Effector CD4-positive, alpha-beta T cell (primary cell): ENCODE results near the gene NOS1AP.

Experiments
- DNase-seq: peaks from one replicate; pipeline ENCODE4 v3.0.0-alpha.2; 2020

Gene NOS1AP

DNA sequence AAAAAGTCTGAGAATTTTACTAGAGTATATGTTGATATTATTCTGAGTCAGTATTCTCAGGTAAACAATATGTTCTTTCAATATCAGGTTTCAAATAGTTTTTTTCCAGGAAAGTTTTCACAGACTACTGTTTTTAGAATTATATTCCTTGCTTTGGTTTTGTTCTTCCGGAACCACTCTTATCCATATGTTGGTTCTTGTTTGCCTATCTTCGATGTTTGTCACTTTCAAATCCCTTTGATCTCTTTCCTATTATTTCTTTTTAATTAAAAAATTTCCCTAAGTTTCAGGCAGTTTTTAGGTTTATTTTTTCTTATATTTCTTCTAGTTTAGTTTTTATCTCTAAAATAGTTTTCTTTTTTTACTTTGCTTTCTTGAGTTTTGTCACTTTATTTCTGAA, 20.9 kb downstream of the NOS1AP start:
- no peak for DNase-seq

DNA sequence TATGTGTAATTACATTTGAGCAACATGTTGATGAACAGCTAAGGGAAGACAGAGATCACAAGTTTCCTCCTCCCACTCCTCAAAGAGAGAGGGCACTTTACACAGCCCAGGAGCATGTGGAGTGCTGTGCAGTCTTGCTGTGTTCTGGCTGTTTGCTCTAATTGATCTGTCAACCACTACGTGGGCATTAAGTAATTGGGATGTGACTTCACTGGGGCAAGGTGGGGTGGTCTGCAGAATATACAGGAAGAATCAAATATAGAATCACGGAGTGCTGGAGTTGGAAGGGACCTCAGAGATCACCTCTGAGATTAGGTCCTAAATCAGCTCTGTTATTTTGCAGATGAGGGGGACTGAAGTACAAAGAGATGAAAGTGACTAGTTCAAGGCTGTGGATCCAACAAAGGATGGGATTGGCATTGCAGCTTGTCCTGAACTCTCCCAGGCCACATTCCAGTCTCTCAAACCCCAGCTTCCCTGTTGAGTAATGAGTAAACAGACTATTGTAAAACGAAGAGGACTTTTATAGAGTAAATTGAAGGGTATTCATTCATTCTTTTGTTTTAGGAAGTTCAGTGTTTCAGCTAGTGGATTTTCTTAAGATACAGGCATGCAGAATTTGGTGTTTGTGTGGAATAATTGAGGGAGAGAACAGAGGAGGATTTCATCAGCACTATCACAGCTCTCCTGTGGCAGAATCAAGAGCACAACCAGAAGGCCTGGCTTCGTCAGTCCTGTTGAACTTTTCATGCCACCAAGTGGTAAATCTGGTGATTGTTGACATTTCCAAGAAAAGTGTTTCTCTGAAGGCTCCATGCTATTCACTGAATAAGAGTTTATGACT, 22.4 kb downstream of the NOS1AP start:
- no peak for DNase-seq

DNA sequence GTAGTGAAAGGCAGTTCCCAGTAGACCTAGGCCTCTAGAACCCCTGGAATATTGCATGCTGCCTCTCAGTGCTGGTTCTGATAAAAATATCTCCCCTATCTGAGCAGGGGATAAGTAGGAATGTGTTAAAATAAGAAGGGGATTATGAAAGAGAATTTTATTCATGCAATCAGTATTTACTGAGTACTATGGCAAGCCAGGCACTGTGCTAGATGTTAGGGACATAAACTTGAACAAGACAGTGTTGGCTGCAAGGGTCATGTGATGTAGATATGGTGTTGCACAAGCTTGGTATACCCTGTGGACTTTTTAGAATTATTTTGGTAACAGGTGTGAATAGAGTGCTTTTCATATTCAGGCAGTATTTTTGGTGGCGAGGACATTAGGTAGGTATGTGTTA, 23.6 kb downstream of the NOS1AP start:
- DNase-seq, result no peak

DNA sequence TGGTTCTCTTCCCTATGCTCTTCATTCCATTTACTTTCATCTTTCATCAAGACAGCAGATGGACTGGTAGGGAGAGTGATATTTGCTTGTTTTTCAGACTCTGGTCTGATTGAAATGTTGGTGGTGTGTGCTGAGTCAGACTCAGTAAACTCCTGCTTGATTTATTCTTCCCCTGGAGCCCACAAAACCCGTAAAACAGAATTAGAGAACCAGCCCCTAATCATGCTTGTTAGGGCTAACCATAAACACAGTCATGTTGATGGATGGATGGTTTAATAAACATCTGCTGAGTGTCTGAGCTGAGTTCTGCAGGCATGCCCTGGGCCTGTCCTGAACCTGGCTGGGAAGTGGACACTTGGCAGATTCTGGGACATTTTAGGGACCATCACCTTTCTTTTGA, 24.8 kb downstream of the NOS1AP start:
- no peak for DNase-seq

DNA sequence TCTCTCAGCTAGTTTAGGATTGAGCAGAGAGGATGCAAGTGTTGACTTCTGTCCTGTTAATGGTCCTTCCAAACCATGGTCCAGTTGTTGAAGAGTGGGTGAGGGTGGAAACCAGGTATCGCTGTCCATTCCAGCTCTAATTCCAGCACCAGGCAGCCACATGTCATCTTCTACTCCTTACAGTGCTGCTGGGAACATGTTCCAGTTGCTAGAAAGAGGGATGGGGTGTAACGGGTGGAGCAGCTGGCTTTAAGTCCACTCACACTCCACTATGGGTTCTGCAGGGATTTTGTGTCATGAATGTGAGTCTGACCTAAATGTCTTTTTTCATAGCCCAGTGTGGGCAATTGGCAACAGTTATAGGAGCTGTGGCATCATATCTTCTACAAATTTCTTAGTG, 25.2 kb downstream of the NOS1AP start:
- DNase-seq, result no peak

DNA sequence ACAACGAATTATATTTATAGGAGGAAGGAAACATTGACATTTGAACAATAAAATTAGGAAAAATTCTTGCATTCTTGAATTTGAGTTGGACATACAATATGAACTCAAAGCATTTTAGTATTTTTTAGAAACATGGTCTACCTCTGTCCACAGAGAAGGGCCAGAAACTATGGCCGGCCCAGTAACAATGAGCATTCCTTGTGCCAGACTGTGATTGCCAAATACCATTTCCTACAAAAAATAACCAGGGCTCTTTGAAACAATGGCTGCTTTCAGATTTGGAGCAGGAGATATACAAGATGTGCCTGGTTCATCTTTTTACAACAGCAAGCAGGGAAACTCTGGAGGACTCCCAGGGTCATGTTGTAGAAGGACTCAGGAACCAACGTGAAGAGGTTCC, 38.4 kb downstream of the NOS1AP start:
- no peak for DNase-seq

DNA sequence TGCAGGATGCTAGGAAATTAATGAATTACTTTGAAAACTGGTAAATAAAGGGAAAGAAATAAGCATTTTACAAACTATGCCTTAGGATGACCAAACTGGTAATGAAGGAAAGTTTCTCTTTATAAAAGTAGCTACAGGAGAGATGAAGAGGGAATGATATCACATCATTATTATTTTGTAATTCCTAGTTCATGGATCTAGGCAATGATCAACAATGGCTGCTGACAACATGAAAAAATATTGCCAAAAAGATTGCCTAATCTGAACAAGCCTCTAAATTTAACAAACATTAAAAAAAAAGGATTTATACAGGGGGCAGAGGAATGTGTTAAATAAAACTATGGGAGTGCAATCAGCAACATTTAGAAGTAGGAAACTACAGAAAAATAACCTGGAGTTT, 38.9 kb downstream of the NOS1AP start:
- DNase-seq, result no peak

DNA sequence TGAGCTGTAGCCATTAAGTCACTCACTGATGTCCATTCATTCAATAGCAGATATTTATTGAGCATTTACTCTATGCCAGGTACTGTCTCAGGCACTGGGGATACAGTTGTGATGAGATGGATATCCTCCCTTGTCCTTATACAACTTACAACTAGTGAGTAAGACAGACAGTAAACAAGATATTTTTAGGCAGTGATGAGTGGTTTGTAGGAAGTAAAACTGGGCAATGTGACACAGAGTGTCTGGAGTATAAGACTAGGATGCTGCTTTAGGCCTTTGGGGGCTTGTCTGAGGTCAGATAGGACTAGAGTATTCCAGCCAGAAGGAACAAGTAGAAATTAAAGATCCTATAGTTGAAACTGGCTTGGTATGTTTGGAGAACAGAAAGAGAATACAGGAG, 41.4 kb downstream of the NOS1AP start:
- no peak for DNase-seq

DNA sequence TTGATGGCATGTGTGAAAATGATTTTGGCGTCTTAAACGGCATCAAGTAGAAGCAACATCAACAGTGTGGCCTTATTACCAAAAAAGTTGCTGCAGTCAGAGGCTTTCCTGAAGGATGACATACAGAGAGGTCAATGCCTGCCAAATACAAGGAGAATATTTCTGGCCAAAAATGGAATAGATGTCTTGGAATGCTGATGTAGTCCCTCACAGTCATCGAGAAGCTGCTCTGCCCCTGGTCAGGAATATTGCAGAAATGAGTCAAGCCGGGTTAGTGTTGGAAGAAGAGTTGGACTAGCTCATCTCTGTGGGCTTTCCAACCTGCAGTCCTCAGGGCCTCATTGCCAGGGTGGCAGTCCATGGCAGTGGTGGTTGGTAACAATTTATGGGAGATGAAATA, 42.1 kb downstream of the NOS1AP start:
- DNase-seq, result no peak

DNA sequence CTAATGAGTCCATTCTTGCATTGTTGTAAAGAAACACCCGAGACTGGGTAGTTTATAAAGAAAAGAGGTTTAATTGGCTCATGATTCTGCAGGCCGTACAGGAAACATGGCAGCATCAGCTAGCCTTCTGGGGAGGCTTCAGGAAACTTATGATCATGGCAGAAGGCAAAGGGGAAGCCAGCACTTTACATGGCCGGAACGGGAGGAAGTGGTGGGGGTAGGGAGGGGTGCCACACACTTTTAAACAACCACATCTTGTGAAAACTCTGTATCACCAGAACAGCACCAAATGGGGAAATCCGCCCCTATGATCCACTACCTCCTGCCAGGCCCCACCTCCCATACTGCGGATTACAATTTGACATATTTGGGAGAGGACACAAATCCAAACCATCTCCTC, 43.9 kb downstream of the NOS1AP start:
- no peak for DNase-seq

DNA sequence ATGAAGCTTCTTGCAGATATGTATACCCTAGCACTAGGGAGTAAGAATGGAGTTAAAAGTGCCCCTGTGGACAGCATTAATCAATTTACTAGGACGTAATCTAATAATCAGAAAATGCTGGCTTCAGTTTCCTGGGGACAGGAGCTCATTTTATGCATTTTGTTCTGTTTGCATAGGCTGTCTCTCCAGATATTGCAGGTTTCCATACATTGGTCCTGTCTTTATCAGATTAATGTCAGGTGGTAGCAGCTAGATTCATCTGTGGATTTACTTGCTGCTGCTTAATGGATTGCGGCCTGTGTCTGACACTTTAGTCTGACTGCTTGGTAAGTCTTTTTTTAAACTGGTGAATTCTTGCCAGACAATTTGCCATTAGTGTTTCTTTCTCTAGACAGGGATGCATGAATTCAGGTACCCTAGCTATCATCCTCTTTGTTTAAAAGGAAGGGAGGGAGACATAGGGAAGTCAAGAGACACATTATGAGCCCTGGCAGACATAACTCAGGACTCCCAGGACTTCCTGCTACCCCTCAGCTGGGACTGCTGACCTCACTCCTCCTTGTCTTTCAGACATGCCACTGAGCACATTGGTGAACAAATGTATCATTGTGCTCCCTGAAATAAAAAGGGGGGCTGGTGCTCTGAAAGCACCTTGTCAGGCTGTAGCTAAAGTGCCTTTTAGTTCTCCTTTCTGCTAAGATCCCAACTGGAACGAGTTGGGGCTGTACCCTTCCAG, 47.7 kb downstream of the NOS1AP start:
- DNase-seq, result no peak

DNA sequence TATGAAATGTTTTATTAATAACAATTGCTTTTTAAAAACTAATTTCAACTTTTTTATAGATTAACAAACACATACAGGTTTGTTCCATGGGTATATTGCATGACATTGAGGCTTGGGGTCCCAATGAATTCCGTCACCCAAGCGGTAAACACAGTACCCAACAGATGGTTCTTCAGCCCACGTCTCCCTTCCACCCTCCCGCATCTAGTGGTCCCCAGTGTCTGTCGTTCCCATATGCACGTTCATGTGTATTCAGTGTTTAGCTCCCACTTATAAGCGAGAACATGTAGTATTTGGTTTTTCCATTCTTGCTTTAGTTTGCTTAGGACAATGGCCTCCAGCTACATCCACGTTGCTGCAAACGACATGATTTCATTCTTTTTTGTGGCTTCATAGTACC, 48.6 kb downstream of the NOS1AP start:
- DNase-seq, result no peak

DNA sequence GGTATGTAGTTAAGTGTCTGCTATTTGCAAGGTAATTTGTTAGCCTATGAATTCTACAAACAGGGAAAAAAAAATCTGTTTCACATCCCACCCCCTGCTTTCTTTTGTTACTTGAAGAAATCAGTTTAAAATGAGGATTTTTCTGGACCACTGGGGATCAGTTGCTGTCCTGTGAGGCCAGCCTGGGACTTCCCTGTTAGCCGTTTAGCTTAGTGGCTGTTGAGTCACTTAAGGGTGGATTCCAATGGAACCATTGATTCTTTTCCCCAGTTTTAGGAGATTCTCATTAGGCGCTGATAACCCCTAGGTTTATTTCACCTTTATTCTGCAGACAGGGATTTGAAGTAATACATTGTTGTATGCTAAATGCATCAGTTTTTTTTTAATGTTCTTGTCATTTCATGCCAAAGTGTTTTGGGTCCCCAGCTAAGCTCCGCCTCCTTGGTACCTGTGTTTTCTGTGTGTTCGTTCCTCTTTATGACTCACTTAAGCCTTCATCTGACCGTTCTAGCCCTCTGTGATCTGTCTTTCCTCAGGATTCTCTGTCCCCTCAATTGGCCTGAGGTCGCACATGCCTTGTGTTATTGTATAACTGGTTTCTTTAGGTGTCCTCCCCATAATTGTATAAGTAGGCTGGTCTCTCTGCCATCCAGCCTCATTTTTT, 59.3 kb downstream of the NOS1AP start:
- DNase-seq, result no peak

DNA sequence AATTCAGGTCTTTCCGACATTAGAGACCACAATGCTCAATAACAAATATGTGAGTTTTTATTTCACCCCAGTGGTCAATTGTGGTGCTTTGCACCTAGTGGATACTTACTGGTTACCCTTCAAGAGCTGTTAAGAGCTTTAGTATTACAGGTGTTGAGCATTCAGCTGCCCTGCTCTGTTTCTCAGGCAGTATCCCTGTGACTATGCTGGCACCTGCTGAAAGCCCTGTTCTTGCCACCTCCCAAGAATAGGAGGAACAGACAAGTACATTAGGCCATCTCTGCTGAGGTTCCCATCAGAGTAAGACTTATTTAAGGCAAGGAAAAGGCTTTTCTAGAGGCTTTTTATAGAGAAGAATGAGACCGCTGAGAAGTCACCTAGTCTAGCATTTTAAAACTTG, 60.8 kb downstream of the NOS1AP start:
- DNase-seq, result no peak

DNA sequence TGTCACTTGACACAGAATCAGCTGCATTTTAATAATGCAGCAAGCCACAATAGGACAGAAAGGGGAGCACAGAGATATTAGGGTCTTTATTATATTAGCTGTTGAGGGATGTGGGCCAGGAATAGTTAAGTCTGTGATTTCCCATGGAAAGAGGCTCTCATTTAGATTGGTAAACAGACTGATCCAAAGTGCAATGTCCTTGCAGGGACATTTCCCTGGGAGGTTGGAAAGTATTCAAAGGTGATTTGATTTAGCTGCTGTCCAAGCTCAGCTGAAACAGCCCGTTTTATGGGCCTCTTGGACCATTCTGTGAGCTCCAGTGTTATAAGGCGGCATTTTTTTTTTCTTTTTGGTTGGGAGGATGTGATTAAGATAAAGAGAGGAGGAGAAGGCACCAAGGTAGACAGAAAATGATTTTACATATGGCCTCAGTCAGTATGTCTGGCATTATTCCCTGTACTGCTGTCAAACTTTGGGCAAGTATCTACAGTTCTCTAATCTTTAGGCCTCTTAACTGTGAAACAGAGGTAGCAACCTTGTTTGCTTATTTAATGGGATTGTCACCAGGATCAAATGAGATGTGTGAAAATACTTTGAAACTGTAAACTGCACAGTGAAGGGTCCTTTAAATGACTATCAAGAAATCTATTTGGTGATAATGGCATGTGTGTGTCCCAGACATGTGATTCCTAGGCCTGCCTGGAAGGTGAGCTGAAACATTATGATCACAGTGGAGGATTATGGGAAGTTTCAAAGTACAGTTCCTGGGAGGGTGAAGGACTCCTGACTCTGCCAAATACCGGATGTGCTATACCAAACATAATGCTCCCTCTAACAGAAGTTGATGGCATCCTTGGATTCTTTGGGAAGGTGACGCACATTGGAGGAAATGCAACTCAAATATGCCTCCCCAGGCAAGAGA, 62.2 kb downstream of the NOS1AP start:
- DNase-seq, result no peak

DNA sequence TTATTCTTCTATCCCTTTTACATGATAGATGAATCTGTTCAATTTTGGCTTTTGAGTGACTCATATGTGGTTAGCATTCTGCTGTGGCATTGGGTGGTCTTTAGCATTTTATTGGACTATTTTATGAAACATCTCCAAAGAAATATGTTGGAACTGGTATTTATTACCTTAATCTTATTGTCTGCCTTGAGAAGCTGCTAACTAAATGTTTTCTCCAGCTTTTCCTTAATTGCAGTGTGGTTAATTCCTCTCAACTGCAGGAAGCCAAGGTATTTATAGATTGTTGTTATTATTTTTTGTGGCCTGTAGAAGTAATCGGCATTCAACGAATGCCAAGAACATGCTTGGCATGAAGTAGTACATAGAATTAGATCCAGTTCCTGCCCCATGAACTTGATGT, 64.1 kb downstream of the NOS1AP start:
- no peak for DNase-seq

DNA sequence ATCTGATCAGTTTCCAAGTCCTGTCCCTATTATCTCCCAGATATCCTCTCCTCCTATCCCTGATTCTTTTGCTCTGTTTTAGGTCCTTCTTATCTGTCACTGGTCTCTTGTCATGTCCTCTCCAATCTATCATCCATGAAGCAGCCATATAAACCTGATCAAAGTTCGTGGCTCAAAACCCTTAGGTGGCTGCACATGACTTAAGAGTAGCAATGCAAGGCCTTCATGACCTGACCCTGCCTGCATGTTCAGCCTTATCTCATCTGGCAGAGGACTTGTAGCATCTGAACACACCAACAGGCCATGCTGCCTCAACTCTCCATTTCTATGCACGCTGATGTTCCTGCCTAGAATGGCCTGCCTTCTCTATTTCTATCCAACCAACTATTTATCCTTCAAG, 65.2 kb downstream of the NOS1AP start:
- no peak for DNase-seq

DNA sequence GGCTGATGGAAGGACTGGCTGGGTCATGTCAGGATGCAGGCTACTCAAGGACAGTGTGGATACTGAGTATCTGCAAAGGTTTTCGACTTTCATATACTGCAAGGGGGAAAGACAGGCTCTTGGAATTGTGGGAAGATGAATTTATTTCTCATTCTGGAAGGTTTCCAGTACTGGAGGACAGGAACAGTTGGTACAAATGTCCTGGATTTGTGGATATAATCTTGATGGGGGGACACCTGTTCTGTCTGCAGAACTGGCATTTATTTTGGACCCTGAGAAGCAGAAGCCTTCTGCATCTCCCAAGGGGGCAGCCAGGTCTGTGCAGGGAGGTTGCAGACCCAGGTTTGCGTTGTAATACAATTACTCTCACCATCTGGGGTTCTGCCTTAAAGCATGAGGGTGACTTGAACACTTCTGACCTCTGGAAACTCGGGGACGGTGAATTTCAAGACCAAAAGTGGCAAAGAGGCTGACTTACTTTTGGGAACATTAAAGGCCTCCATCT, 65.8 kb downstream of the NOS1AP start:
- no peak for DNase-seq

DNA sequence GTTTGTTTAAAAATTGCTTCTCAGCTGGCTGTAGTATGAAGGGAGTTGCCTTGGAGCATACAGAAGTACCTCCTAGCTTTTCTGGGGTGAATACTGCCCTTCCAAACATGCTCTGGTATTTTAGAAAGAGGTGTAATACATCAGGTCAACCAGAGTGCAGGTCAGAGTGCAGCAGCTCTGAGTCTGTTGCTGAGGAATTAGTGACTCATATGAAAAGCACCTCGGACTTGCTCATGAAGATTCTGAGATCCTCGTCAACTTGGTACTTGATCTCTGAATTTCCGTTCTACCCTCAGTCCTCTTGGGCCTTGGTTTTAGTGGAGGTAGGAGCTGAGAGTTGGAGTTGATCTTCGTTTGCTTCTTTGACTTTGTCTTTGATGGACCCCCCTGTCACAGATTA, 67.3 kb downstream of the NOS1AP start:
- no peak for DNase-seq

DNA sequence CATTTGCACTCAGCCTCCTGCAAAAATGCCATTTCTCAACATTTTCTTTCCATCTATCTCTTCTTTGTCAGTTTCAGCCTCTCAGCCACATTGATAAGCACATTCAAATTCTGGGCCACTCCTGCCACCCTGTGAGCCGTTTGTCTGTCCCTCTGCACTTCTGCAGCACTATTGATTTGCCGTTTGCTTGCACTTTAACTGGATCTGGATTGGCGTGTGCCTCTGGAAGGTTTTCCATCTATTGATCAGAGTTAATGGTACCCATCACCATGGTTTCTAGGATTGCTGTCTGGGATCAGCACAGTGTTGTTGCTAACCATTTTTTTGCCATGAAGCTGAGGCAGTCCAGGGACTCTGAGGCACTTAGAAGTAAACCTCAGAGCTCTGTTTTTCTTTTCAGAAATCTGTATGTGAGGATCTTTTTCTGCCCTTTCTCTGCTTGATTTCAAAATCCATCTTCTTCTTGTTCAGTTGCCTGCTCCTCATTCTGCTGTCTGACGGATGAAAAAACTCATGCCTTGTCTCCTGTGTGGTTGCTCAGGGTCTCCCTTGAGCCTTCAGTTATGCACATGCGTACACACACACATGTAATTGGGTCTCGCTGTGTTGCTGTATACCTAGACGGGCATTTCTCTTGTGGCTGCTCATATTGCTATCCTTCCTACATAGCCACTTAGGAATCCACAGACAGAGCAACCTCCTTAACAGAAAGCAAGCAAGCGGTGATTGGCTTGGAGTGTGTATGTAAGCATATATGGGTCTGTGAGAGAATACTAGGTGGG, 67.9 kb downstream of the NOS1AP start:
- DNase-seq, result no peak

DNA sequence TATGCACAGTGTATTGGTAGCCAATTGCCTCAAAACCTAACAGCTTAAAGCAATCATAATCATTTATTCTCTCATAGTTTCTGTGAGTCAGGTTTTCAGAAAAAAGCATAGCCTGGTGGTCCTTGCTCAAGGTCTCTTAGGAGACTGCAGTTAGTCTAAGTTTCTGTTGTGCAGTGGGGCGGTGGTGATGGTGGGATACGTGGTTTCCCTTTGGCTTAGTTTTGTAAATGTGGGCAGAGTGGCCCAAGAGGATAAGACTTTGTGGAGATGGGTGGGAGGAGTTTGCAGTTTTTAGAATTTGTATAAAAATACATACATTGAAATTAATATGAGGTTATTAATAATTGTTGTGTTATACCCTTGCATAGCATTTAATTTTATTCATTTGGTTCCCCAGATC, 68.6 kb downstream of the NOS1AP start:
- no peak for DNase-seq
